Endothelial cell of umbilical vein (primary cell): ENCODE results near the gene ENAH. TPM values are rescaled to one million over a fixed set of nuclear protein-coding genes. Genes with fewer than 3 reads are reported as not detected.

Experiments used
- BruUV-seq: library from RNA; stranded (reverse); fragments of 400-500 nt; replicated peaks from 2 replicates; lab custom pipeline; 2021; lab: Mats Ljungman, UMichigan
- CTCF ChIA-PET: fragments of 300-600, 350-600 bp; sonication (Branson Sonifier 250); formaldehyde crosslinking; loops from one replicate; lab custom pipeline; 2021; ENCODE audit warnings: antibody characterized with exemption, inconsistent platforms; lab: Charles Lee
- POLR2A ChIA-PET: fragments of 300-600, 350-600 bp; sonication (Branson Sonifier 250); formaldehyde crosslinking; loops from one replicate; lab custom pipeline; 2021; ENCODE audit warnings: antibody characterized with exemption, inconsistent platforms; lab: Charles Lee
- DNase-seq: peaks from one replicate; pipeline ENCODE4 v3.0.0-alpha.2; 2011; ENCODE audit warnings: low read depth, low spot score
- FAIRE-seq: peaks from 2 replicates; lab custom pipeline; 2011; peaks lifted over from hg19 to GRCh38; lab: Jason Lieb, UNC
- H2AFZ ChIP-seq: 2 replicates; pipeline ENCODE4 v1.6.0; 2012; ENCODE audit warnings: low read depth, low read length, control low read depth, inconsistent platforms
- H3K27ac ChIP-seq: 2 replicates; pipeline ENCODE4 v1.5.1; 2011; ENCODE audit warnings: low read depth, mild to moderate bottlenecking, control low read depth, low read length, moderate library complexity; ENCODE audit not compliant: insufficient read depth
- H3K27me3 ChIP-seq, 2 experiments: 2 replicates each; pipeline versions ENCODE4 v1.6.0 to v1.6.1; 2011; ENCODE audit warnings: low read length in 2 of 2, mixed read lengths in 1 of 2; ENCODE audit not compliant: control insufficient read depth in 2 of 2, insufficient read depth in 2 of 2
- H3K36me3 ChIP-seq, 2 experiments: 2 replicates in 1 of 2; 3 replicates in 1 of 2; pipeline ENCODE4 v1.5.1; 2011; ENCODE audit warnings: low read length in 2 of 2, mild to moderate bottlenecking in 1 of 2, moderate library complexity in 1 of 2; ENCODE audit not compliant: control insufficient read depth in 2 of 2, insufficient read depth in 2 of 2; ENCODE audit errors: extremely low read depth in 1 of 2
- H3K4me1 ChIP-seq: 3 replicates; pipeline ENCODE4 v1.5.1; 2011; ENCODE audit warnings: mild to moderate bottlenecking, low read length; ENCODE audit not compliant: control insufficient read depth, insufficient read depth; ENCODE audit errors: extremely low read depth
- H3K4me2 ChIP-seq: 2 replicates; pipeline ENCODE4 v1.6.1; 2011; ENCODE audit warnings: low read length, control low read depth, mixed read lengths; ENCODE audit not compliant: insufficient read depth
- H3K4me3 ChIP-seq, 3 experiments: fragments of 200-600 bp in 1 of 3; sonication (generic), shearing (Covaris generic) in 1 of 3; replicated peaks in 1 of 3; 2 replicates each; pipeline ENCODE4 v1.5.1; 2011 to 2016; ENCODE audit warnings: control low read depth in 3 of 3, low read length in 3 of 3, mild to moderate bottlenecking in 2 of 3, inconsistent platforms in 1 of 3, low read depth in 1 of 3, moderate library complexity in 1 of 3; ENCODE audit not compliant: insufficient read depth in 1 of 3
- H3K79me2 ChIP-seq: 2 replicates; pipeline ENCODE4 v1.6.0; 2012; ENCODE audit warnings: low read length, inconsistent platforms; ENCODE audit not compliant: control insufficient read depth, insufficient read depth
- H3K9ac ChIP-seq: replicated peaks from 2 replicates; pipeline ENCODE3; 2011; ENCODE audit warnings: low read length, control low read depth; ENCODE audit not compliant: insufficient read depth; ENCODE audit errors: extremely low read depth
- H3K9me1 ChIP-seq: replicated peaks from 3 replicates; pipeline ENCODE4 v1.6.0; 2011; ENCODE audit warnings: mild to moderate bottlenecking, low read length; ENCODE audit not compliant: control insufficient read depth, insufficient read depth; ENCODE audit errors: extremely low read depth
- H3K9me3 ChIP-seq: replicated peaks from 2 replicates; pipeline ENCODE4 v1.5.1; 2012; ENCODE audit warnings: low read length, inconsistent platforms; ENCODE audit not compliant: control insufficient read depth, insufficient read depth
- H4K20me1 ChIP-seq: replicated peaks from 2 replicates; pipeline ENCODE3; 2011; ENCODE audit warnings: mild to moderate bottlenecking, low read length; ENCODE audit not compliant: control insufficient read depth, insufficient read depth; ENCODE audit errors: extremely low read depth
- EZH2 ChIP-seq: IDR thresholded peaks from 2 replicates; pipeline ENCODE4 v1.6.1; 2012; ENCODE audit warnings: borderline replicate concordance, low read depth, mild to moderate bottlenecking, moderate library complexity, low read length, inconsistent platforms; ENCODE audit not compliant: severe bottlenecking
- FOS ChIP-seq: IDR thresholded peaks from 2 replicates; pipeline ENCODE4 v1.6.1; 2011; ENCODE audit warnings: mild to moderate bottlenecking, low read length, moderate library complexity, borderline replicate concordance; ENCODE audit not compliant: insufficient read depth
- GATA2 ChIP-seq: IDR thresholded peaks from 2 replicates; pipeline ENCODE4 v1.7.0; 2011; ENCODE audit warnings: low read depth, mild to moderate bottlenecking, moderate library complexity, mixed read lengths, low read length; ENCODE audit not compliant: insufficient read length, insufficient read depth
- JUN ChIP-seq: IDR thresholded peaks from 2 replicates; pipeline ENCODE4 v1.6.1; 2011; ENCODE audit warnings: borderline replicate concordance, low read depth; ENCODE audit not compliant: insufficient read length, insufficient read depth
- MAX ChIP-seq: IDR thresholded peaks from 2 replicates; pipeline ENCODE4 v1.6.1; 2011; ENCODE audit not compliant: insufficient read depth, insufficient read length
- MYC ChIP-seq: IDR thresholded peaks from one replicate; pipeline ENCODE4 v1.6.1; 2011; ENCODE audit warnings: mild to moderate bottlenecking, low read depth, low read length
- POLR2A ChIP-seq: IDR thresholded peaks from 2 replicates; pipeline ENCODE4 v1.6.1; 2012; ENCODE audit warnings: low read depth, mild to moderate bottlenecking, control low read depth, low read length
- POLR2AphosphoS5 ChIP-seq: IDR thresholded peaks from 2 replicates; pipeline ENCODE4 v1.6.1; 2012; ENCODE audit warnings: low read depth, mild to moderate bottlenecking, control low read depth, low read length, moderate library complexity; ENCODE audit not compliant: insufficient read depth
- dilution Hi-C: fragments of 300-500 bp; cut with MboI; formaldehyde crosslinking; loops from one replicate; pipeline ENCODE4 v1.15.0; 2019; ENCODE audit warnings: low sequenced_read_pairs; ENCODE audit not compliant: extremely low pct_ligation_motif_present
- intact Hi-C: fragments of 100-400 bp; cut with micrococcal nuclease; formaldehyde crosslinking; loops from one replicate; pipeline ENCODE4 v1.10.0; 2022
- polyA plus RNA-seq, 4 experiments: library from polyadenylated mRNA; depleted of rRNA in 3 of 4; stranded (reverse) in 3 of 4; unstranded in 1 of 4; fragments of >200 nt; gene quantifications; 2 replicates each; pipeline versions ENCODE4 v1.2.1 to v1.2.3, GENCODE V29; 2011 to 2012; ENCODE audit warnings: missing spikeins in 1 of 4
- total RNA-seq: library from RNA; stranded (reverse); gene quantifications from 2 replicates; pipeline ENCODE4 v1.2.3, GENCODE V29; 2021
- TF ChIP-seq, protein P1 (sequence below), 2 donors: IDR thresholded peaks; 1 replicate in 1 of 2; 2 replicates in 1 of 2; pipeline ENCODE4 v1.5.1; 2011; ENCODE audit warnings: low read length in 2 of 2, mild to moderate bottlenecking in 2 of 2, moderate library complexity in 2 of 2, control low read depth in 1 of 2, inconsistent platforms in 1 of 2, low read depth in 1 of 2; ENCODE audit not compliant: insufficient read depth in 1 of 2; ENCODE audit errors: extremely low read depth in 1 of 2

ENAH gene
- total and polyA plus RNA-seq, 2 donors (not counting 3 experiments of a cell fraction or from before 2014, with no cell fraction given) = 19.9 to 95.6 TPM

GRCh38 chr1:225697428-225697827, 44.5 kb upstream of the ENAH start:
- FAIRE-seq = no peak
- intact Hi-C loops = no loop called here

More at GRCh38 chr1:225697428-225697827, 44.5 kb upstream of the ENAH start:
- BruUV-seq = no TSS peak
- ChIA-PET CTCF (no interaction called here), POLR2A (no interaction called here)
- no peaks in the 10 kb centered on the region for H3K9me1 ChIP-seq
- H3K79me2 ChIP-seq = no peaks in the 10 kb centered on the region
- H2AFZ ChIP-seq = no peak overlapping the region
- no peaks in the 10 kb centered on the region for H4K20me1 ChIP-seq
- H3K36me3 ChIP-seq = no peaks in the 10 kb centered on the region
- peaks cover 30% of the 10 kb centered on the region for H3K4me1 ChIP-seq
- DNase-seq = no peak
- H3K27ac ChIP-seq = no peak overlapping the region
- no peaks in the 10 kb centered on the region for H3K9me3 ChIP-seq
- no peaks in the 10 kb centered on the region for H3K27me3 ChIP-seq
- no peak overlapping the region for H3K9ac ChIP-seq
- TF ChIP-seq MYC (no peak), JUN (no peak), POLR2AphosphoS5 (no peak), MAX (no peak), FOS (no peak), POLR2A (no peak), GATA2 (no peak), EZH2 (no peak)
- TF ChIP-seq, protein P1, sequence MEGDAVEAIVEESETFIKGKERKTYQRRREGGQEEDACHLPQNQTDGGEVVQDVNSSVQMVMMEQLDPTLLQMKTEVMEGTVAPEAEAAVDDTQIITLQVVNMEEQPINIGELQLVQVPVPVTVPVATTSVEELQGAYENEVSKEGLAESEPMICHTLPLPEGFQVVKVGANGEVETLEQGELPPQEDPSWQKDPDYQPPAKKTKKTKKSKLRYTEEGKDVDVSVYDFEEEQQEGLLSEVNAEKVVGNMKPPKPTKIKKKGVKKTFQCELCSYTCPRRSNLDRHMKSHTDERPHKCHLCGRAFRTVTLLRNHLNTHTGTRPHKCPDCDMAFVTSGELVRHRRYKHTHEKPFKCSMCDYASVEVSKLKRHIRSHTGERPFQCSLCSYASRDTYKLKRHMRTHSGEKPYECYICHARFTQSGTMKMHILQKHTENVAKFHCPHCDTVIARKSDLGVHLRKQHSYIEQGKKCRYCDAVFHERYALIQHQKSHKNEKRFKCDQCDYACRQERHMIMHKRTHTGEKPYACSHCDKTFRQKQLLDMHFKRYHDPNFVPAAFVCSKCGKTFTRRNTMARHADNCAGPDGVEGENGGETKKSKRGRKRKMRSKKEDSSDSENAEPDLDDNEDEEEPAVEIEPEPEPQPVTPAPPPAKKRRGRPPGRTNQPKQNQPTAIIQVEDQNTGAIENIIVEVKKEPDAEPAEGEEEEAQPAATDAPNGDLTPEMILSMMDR (IDR thresholded peaks at IDR 0.05; ENCODE audit: extremely low read depth in 1 of 2, insufficient read depth in 1 of 2, low read depth in 1 of 2, low read length in 2 of 2) = no peak
- H3K4me2 ChIP-seq = no peak overlapping the region
- dilution Hi-C loops = no loop called here
- no peak overlapping the region for H3K4me3 ChIP-seq
